Limb (tissue), 2 donors: ENCODE data around the gene SOS2.
A peak's percentile ranks its signal among the peaks of the same experiment; 100 is the strongest.

Source experiments
- DNase-seq, 2 donors: peaks; one replicate each; pipeline ENCODE4 v3.0.0-alpha.2; 2016; ENCODE audit errors: extremely low spot score in 2 of 2

Gene SOS2

DNA sequence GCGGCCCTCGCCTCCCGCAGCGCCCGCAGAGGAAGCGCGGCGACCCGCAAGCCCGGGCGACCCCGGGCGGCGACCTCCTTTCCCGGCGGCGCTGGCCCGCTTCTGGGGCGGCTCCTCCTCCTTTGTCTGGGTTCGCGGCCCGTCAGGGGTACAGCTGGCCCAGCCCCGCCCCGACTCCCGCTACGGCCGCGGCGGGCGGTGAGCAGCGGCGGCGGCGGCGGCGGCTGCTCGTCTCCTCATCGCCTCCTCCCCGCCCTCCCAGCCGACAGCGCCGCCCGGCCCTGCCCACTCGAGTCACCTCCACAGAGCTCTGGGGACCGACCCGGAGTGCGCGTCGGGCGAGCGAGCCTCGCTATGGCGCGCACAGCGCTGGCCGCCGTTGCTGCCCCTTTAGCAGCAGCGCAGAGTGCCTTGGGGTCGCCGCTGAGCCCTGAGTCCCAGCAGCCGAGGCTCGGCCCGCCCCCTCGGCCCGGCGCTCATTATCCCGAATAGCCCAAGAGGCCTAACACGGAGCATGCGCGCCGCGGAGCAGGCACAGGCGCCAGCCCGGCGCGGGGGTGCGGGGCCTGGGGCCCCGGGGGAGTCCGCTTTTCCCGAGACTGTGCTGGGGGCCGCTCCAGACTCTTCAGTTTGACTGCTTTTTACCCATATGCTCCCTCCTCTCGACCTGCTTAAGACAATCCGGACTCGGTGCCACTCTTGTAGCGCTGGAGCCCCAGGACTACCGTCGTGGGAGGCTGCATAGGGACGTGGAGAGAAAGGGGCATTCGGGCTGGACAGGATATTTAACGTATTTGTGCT, at the start of gene SOS2:
Gene SOS2 (minus strand): TSS at position 104 of the 801 bp plus-strand sequence. CDS start 295 bp downstream, outside the sequence.
- peak; percentile 85 to 91 for DNase-seq

DNA sequence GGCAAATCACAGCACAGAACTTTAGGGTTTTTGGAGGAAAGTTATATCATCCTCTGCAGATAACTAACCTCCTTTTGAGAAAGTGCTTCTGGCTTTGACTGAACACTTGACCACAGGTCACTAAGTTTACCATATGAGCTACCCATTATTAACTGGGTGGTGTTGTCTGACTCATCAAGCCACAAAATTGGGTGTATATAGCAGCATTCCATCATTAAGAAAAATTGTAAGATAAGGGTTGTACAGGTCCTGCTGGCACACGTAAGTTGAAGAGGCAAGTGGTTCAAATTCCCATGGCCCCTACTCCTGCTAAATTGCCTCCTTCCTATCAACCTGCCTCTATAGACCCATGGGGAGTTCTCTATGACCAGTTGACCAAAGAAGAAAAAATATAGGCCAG, 41.1 kb upstream of the SOS2 start:
- DNase-seq = no peak

DNA sequence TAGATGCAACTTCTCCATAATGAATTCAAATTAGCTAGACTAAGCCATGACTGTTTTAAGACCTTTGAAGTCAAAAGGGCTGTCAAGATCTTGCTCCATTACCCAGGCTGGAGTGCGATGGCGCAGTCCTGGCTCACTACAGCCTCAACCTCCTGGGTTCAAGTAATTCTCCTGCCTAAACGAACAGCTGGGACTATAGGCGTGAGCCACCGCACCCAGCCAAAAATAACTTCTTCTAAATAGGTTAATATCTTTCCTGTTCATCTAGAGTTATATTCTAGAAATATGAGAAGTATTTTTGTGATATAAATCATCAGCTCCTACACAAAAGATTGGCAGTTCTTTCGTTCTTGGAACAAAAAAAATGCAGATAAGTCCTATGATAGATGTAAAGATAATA, 39.6 kb upstream of the SOS2 start:
- no peak for DNase-seq

GRCh38 chr14:50265029-50265428, 33.7 kb upstream of the SOS2 start:
- no peak for DNase-seq

DNA sequence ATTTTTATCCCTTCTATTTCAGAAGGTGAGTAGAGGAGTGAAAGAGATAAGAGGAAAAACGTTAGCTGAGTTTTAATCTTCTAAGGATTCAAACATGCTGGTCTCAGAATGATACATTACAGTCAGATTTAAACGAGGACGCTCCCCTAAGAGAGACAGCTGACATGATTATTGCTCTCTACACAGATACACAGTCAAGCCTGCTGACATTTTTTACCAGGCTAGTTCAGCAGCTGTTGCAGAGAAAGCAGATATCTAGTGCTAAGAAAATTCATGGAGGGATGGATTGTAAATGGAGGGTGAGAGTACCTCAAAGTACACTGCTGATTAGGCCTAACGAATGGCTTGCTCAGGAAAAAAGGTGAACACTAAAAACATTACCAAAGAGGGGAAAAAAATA, 31.9 kb upstream of the SOS2 start:
- peak in 1 of 2 donors; percentile 4 for DNase-seq

DNA sequence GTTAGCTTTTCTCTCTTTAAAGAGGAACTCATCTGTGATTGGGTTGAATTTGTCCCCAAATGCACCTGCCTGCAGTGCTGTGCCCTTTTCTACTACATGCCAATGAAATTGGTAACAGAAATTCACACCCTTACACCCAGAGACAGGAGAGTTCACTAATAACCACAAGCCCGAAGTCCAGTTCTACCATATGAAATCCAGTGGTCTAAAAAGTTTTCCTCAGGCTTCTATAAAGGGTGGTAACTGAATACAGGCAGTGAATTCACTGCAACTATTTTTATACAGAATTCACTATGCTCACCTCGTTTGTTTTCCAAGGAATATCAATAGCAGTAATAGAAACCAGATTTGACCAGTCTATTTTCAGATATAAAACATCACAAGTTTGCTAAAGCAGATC, 31.5 kb upstream of the SOS2 start:
- no peak for DNase-seq

- peak in 1 of 2 donors; percentile 9 for DNase-seq
These were observed 29.1 kb upstream of the SOS2 start for GRCh38 chr14:50260511-50260910.

GRCh38 chr14:50260072-50260471, 28.7 kb upstream of the SOS2 start:
- DNase-seq = no peak

GRCh38 chr14:50257732-50258131, 26.4 kb upstream of the SOS2 start:
- DNase-seq = no peak

DNA sequence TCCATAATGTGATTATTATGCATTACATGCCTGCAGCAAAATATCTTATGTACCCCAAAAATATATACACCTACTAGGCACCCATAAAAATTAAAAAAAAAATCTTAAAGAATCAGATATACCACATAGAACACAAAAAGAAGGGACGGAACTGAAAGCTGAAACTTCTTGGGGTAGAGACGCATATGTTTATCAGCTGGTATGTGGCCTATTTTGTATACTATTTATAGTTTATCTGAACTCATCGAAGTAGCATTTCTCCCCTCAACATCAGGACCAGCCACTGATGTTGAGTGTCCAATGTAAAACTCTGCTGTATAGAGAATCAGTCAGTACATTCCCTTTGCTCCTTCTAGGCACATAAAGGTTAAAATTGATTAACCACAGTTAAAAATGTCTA, 22.9 kb upstream of the SOS2 start:
- no peak for DNase-seq

DNA sequence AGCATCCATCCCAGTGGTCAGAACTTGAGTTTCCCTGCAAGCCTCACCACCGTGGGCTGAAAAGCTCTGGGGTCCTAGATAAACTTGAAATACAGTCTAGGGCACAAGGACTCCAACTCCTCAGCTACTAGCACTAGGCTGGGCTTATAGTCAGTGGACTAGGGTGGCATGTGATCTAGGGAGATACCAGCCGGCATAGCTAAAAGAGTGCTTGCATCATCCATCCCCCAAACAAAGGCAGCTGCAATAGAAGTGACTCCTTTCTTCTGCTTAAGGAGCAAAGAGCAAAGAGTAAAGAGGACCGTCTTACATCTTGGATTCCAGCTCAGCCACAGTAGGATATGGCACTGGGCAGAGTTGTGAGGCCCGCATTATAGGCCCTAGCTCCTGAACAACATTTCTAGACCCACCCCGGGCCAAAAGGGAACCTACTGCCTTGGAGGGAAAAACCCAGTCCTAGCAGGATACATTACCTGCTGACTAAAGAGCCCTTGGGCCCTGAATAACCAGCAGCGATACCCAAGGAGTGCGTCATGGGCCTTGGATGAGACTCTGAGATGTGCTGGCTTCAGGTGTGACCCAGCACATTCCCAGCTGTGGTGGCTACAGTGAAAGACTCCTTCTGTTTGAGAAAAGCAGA, 17.9 kb upstream of the SOS2 start:
- no peak for DNase-seq

GRCh38 chr14:50247245-50247644, 15.9 kb upstream of the SOS2 start:
- no peak for DNase-seq

GRCh38 chr14:50242566-50243310, 11.4 kb upstream of the SOS2 start:
- DNase-seq = no peak

GRCh38 chr14:50242096-50242495, 10.7 kb upstream of the SOS2 start:
- no peak for DNase-seq

DNA sequence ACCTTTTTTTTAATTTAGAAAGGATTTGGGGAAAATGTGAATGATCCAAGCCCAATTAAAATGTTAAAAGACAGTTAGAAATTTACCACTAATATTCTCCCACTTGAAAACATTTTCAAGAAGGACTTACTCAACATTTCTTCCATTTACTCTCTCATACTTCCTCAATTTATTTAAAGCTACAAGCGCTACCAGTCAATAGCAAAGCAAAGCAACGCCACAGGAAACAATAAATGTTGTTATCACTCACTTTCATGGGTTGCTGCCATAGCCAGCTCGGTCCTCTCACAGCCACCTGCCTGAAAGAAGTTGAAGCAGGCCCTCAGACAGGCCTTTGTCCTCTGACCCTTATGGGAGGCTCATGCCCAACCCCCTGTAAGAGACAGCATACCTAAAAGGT, 6.0 kb upstream of the SOS2 start:
- DNase-seq = no peak

- DNase-seq = no peak
These were observed 2.5 kb upstream of the SOS2 start for GRCh38 chr14:50233951-50234250.

- no peak for DNase-seq
These were observed 2.0 kb upstream of the SOS2 start for GRCh38 chr14:50233166-50233950.

DNA sequence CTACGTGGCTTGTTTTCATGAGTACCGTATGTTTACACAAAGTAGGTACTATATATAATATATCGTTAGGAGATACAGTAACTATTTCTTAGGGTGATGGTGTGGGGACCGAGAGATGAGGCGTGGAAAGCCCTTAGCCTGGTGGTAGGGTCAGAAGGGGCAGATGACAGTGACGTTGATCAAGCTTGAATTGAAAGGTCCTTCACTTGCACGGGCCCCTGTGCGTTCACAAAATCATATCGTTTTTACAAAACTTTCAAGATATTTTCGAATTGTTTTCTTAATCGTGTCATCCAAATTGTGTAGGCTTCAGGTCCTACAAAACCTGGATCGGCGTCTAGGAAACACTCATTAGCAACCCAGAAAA, 881 bp upstream of the SOS2 start:
- no peak for DNase-seq

GRCh38 chr14:50230701-50231474, 490 bp downstream of the SOS2 start:
- peak; percentile 20 to 73 for DNase-seq

- no peak for DNase-seq
These were observed 1.0 kb downstream of the SOS2 start for GRCh38 chr14:50230401-50230700.

GRCh38 chr14:50229681-50230080, 1.7 kb downstream of the SOS2 start:
- DNase-seq = no peak
